Peyer's patch (tissue), 4 donors: ENCODE data around the gene CTDNEP1.

Experiments
- CTCF ChIP-seq, 6 experiments: fragments of 450-650 bp in 4 of 6; fragments of 200-600 bp in 2 of 6; sonication (generic) in 1 of 6; IDR thresholded peaks; one replicate each; pipeline ENCODE4 v1.5.1; 2017 to 2019; ENCODE audit warnings: antibody characterized with exemption in 6 of 6, mild to moderate bottlenecking in 3 of 6, moderate library complexity in 1 of 6
- POLR2A ChIP-seq, 2 donors: fragments of 450-650 bp; IDR thresholded peaks; one replicate each; pipeline ENCODE4 v1.5.1; 2017; ENCODE audit warnings: antibody characterized with exemption in 2 of 2, mild to moderate bottlenecking in 2 of 2, moderate library complexity in 2 of 2

GRCh38 chr17:7295230-7296180 lies 44.0 kb upstream of the CTDNEP1 start:
- TF ChIP-seq CTCF (IDR thresholded peaks at IDR 0.05) = no peak
- TF ChIP-seq POLR2A (IDR thresholded peaks at IDR 0.05) = no peak
